GM12878 (cell line): ENCODE data around the gene MBOAT1. TPM values are rescaled to one million over a fixed set of nuclear protein-coding genes. Genes with fewer than 3 reads are reported as not detected.

Experiments used
- ATAC-seq: fragments of 200-7000 bp; cut with Tn5 transposase; 3 replicates; pipeline ENCODE4 v1.9.1; 2020; ENCODE audit warnings: mild to moderate bottlenecking, moderate library complexity
- BruUV-seq: library from RNA; stranded (reverse); fragments of 400-500 nt; replicated peaks from 2 replicates; lab custom pipeline; 2021; lab: Mats Ljungman, UMichigan
- CTCF ChIA-PET: fragments of 300-600 bp; sonication (Branson Sonifier 250); formaldehyde crosslinking; extraction: SDS; loops from one replicate; lab custom pipeline; 2021; ENCODE audit warnings: inconsistent platforms; lab: Yijun Ruan, JAX
- POLR2A ChIA-PET: fragments of 350-600 bp; formaldehyde crosslinking; extraction: SDS; loops from one replicate; lab custom pipeline; 2021; ENCODE audit warnings: inconsistent platforms; lab: Charles Lee
- RAD21 ChIA-PET: fragments of 300-600 bp; sonication (Branson Sonifier 250); formaldehyde crosslinking; loops from one replicate; lab custom pipeline; 2023; ENCODE audit warnings: antibody characterized with exemption; ENCODE audit not compliant: unreplicated experiment; lab: Charles Lee
- SMC1A ChIA-PET: fragments of 300-600 bp; sonication (Branson Sonifier 250); formaldehyde crosslinking; loops from one replicate; lab custom pipeline; 2023; ENCODE audit not compliant: unreplicated experiment, uncharacterized antibody; lab: Charles Lee
- DNase-seq: peaks from one replicate; pipeline ENCODE4 v3.0.0-alpha.2; 2011; ENCODE audit warnings: low read depth, low spot score
- FAIRE-seq: peaks from 3 replicates; lab custom pipeline; 2011; peaks lifted over from hg19 to GRCh38; lab: Jason Lieb, UNC
- H2AFZ ChIP-seq: 2 replicates; pipeline ENCODE4 v1.6.0; 2011; ENCODE audit warnings: low read depth, low read length, control low read depth; ENCODE audit not compliant: control insufficient read depth
- H3K27ac ChIP-seq: 2 replicates; pipeline ENCODE4 v1.5.1; 2011; ENCODE audit warnings: control low read depth; ENCODE audit not compliant: control insufficient read depth, insufficient read depth
- H3K27me3 ChIP-seq, 2 experiments: replicated peaks in 1 of 2; 2 replicates each; pipeline versions ENCODE4 v1.6.0 to v1.6.1; 2011; ENCODE audit warnings: low read length in 1 of 2; ENCODE audit not compliant: control insufficient read depth in 2 of 2, insufficient read depth in 2 of 2
- H3K36me3 ChIP-seq, 2 experiments: 2 replicates each; pipeline ENCODE4 v1.5.1; 2011; ENCODE audit warnings: low read length in 1 of 2; ENCODE audit not compliant: control insufficient read depth in 2 of 2, insufficient read depth in 2 of 2
- H3K4me1 ChIP-seq: 2 replicates; pipeline ENCODE4 v1.6.1; 2011; ENCODE audit warnings: mild to moderate bottlenecking, low read length, moderate library complexity, mixed read lengths; ENCODE audit not compliant: control insufficient read depth, insufficient read depth
- H3K4me2 ChIP-seq: 2 replicates; pipeline ENCODE4 v1.6.0; 2011; ENCODE audit warnings: control low read depth; ENCODE audit not compliant: control insufficient read depth, insufficient read depth
- H3K4me3 ChIP-seq: fragments of 200-600 bp; sonication (generic); 2 replicates; pipeline ENCODE4 v1.5.1; 2016
- H3K79me2 ChIP-seq: 2 replicates; pipeline ENCODE4 v1.6.0; 2011; ENCODE audit warnings: low read length; ENCODE audit not compliant: control insufficient read depth, insufficient read depth
- H3K9ac ChIP-seq: 2 replicates; pipeline ENCODE4 v1.8.0; 2011; ENCODE audit warnings: low read length, control low read depth, mixed read lengths; ENCODE audit not compliant: control insufficient read depth, insufficient read depth
- H3K9me3 ChIP-seq: replicated peaks from 3 replicates; pipeline ENCODE4 v1.5.1; 2011; ENCODE audit warnings: mild to moderate bottlenecking, low read length; ENCODE audit not compliant: control insufficient read depth, insufficient read depth
- H4K20me1 ChIP-seq: 2 replicates; pipeline ENCODE4 v1.6.0; 2011; ENCODE audit not compliant: control insufficient read depth, insufficient read depth
- BHLHE40 ChIP-seq, 2 experiments: fragments of 450-650 bp in 1 of 2; IDR thresholded peaks; 2 replicates each; pipeline ENCODE4 v1.6.1; 2011 to 2017; ENCODE audit warnings: low read depth in 2 of 2, borderline replicate concordance in 1 of 2, improper control_type of control experiment in 1 of 2, low read length in 1 of 2, mild to moderate bottlenecking in 1 of 2
- ESRRA ChIP-seq: IDR thresholded peaks from 2 replicates; pipeline ENCODE4 v1.6.1; 2012; ENCODE audit warnings: mild to moderate bottlenecking, low read length, improper control_type of control experiment
- NFYB ChIP-seq: IDR thresholded peaks from 2 replicates; pipeline ENCODE4 v1.6.1; 2011; ENCODE audit warnings: low read depth, mild to moderate bottlenecking, low read length, improper control_type of control experiment, moderate library complexity; ENCODE audit not compliant: insufficient read depth
- RAD21 ChIP-seq: IDR thresholded peaks from 2 replicates; pipeline ENCODE4 v1.6.1; 2011; ENCODE audit warnings: mild to moderate bottlenecking, low read depth, low read length, moderate library complexity; ENCODE audit not compliant: insufficient read depth
- SREBF2 ChIP-seq: IDR thresholded peaks from 2 replicates; pipeline ENCODE4 v1.6.1; 2012; ENCODE audit warnings: mild to moderate bottlenecking, low read length
- ZSCAN29 ChIP-seq: fragments of 450-650 bp; IDR thresholded peaks from 2 replicates; pipeline ENCODE4 v1.6.1; 2017; ENCODE audit warnings: mild to moderate bottlenecking, moderate library complexity
- WGBS: methylation state at CpG from one replicate; pipeline ENCODE4 v1.1.6; 2016; ENCODE audit warnings: low lambda C conversion rate; ENCODE audit not compliant: insufficient replicate concordance, insufficient coverage; ENCODE audit errors: missing lambda C conversion rate; 5-methylcytosine and 5-hydroxymethylcytosine counted together
- in situ Hi-C: fragments of 300-500 bp; cut with MboI; formaldehyde crosslinking; loops from 9 replicates; pipeline ENCODE4 v1.14.3; 2018; ENCODE audit warnings: mixed read lengths
- intact Hi-C: fragments of 100-400 bp; cut with micrococcal nuclease; formaldehyde crosslinking; loops from one replicate; pipeline ENCODE4 v1.14.2; 2022; ENCODE audit not compliant: unreplicated experiment
- polyA plus RNA-seq, 11 experiments: library from polyadenylated mRNA; depleted of rRNA in 4 of 11; unstranded in 6 of 11; stranded (reverse) in 5 of 11; fragments of >200 nt; fragmentation: Nextera tagmentation in 4 of 11; fragmentation: Illumina TruSeq in 1 of 11; extraction: Ambion mirVana in 4 of 11; extraction: Trizol in 1 of 11; gene quantifications; 1 replicate in 1 of 11; 2 replicates in 10 of 11; pipeline versions ENCODE4 v1.2.1 to v1.2.3, GENCODE V29; 2011 to 2016; ENCODE audit warnings: inconsistent platforms in 2 of 11, missing spikeins in 2 of 11, low read depth in 1 of 11
- total RNA-seq, 4 experiments: library from RNA; depleted of rRNA in 3 of 4; stranded (reverse); fragments of >200 nt in 3 of 4; fragmentation: Illumina TruSeq in 1 of 4; extraction: Trizol in 1 of 4; gene quantifications; 2 replicates each; pipeline versions ENCODE4 v1.2.1 to v1.2.3, GENCODE V29; 2013 to 2021
- TF ChIP-seq, protein P1 (sequence below): IDR thresholded peaks from 2 replicates; pipeline ENCODE4 v1.6.1; 2012; ENCODE audit warnings: improper control_type of control experiment, low read depth, low read length; ENCODE audit not compliant: insufficient replicate concordance

The MBOAT1 gene
- total and polyA plus RNA-seq, 10 of the 15 experiments (the other 5 are each of a cell fraction or from before 2014, with no cell fraction given): 0.39 to 21.0 (median 11.6) TPM

DNA sequence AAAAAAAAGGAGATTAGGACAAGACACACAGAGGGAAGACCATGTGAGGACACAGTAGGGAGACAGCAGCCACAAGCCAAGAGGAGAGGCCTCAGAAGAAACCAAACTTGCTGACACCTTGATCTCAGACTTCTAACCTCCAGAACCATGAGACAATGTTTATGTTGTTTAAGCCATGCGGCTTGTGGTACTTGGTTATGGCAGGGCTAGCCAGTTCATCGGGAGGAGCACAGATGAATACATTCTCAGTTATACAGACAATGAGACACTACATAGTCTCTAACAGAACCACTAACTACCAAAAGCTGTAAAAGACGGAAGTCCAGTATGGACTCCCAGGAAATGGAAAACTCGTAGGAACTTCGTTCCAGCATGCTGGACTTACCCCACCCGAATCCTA lies 116.8 kb downstream of the MBOAT1 start:
- ChIA-PET POLR2A (no interaction called here), RAD21 (no interaction called here), CTCF (interaction anchor here (4.3 kb wide), 1 partner anchor 31 kb away, joined by 19 read pairs; no protein-coding TSS in a partner anchor), SMC1A (no interaction called here)
- intact Hi-C loops: no loop called here
- Histone ChIP-seq H3K9ac (no peak overlapping the region), H3K4me1 (no peaks in the 10 kb centered on the region), H3K4me2 (no peak overlapping the region), H3K79me2 (no peaks in the 10 kb centered on the region), H2AFZ (no peak overlapping the region), H4K20me1 (no peaks in the 10 kb centered on the region), H3K36me3 (no peaks in the 10 kb centered on the region), H3K27me3 (no peaks in the 10 kb centered on the region), H3K9me3 (no peaks in the 10 kb centered on the region), H3K27ac (no peak overlapping the region), H3K4me3 (no peak overlapping the region)
- no peak for TF ChIP-seq RAD21
- TF ChIP-seq NFYB: no peak
- TF ChIP-seq SREBF2: no peak
- no peak for TF ChIP-seq BHLHE40 (IDR thresholded peaks at IDR 0.05; ENCODE audit: borderline replicate concordance in 1 of 2, low read depth in 2 of 2, low read length in 1 of 2)
- no peak for TF ChIP-seq ESRRA
- TF ChIP-seq, protein P1, sequence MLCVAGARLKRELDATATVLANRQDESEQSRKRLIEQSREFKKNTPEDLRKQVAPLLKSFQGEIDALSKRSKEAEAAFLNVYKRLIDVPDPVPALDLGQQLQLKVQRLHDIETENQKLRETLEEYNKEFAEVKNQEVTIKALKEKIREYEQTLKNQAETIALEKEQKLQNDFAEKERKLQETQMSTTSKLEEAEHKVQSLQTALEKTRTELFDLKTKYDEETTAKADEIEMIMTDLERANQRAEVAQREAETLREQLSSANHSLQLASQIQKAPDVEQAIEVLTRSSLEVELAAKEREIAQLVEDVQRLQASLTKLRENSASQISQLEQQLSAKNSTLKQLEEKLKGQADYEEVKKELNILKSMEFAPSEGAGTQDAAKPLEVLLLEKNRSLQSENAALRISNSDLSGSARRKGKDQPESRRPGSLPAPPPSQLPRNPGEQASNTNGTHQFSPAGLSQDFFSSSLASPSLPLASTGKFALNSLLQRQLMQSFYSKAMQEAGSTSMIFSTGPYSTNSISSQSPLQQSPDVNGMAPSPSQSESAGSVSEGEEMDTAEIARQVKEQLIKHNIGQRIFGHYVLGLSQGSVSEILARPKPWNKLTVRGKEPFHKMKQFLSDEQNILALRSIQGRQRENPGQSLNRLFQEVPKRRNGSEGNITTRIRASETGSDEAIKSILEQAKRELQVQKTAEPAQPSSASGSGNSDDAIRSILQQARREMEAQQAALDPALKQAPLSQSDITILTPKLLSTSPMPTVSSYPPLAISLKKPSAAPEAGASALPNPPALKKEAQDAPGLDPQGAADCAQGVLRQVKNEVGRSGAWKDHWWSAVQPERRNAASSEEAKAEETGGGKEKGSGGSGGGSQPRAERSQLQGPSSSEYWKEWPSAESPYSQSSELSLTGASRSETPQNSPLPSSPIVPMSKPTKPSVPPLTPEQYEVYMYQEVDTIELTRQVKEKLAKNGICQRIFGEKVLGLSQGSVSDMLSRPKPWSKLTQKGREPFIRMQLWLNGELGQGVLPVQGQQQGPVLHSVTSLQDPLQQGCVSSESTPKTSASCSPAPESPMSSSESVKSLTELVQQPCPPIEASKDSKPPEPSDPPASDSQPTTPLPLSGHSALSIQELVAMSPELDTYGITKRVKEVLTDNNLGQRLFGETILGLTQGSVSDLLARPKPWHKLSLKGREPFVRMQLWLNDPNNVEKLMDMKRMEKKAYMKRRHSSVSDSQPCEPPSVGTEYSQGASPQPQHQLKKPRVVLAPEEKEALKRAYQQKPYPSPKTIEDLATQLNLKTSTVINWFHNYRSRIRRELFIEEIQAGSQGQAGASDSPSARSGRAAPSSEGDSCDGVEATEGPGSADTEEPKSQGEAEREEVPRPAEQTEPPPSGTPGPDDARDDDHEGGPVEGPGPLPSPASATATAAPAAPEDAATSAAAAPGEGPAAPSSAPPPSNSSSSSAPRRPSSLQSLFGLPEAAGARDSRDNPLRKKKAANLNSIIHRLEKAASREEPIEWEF: no peak
- no peak for TF ChIP-seq ZSCAN29
- FAIRE-seq (no peak), ATAC-seq (no peak), DNase-seq (no peak)
- 72% methylated on average over 6 of the region's 6 CpGs for WGBS
- in situ Hi-C loops: no loop called here
- no TSS peak for BruUV-seq
